ENCODE results near the gene NIN.

NIN gene

GRCh38 chr14:50759800-50760543, 71.0 kb downstream of the NIN start:
- DNase-seq (ENCODE audit: low spot score): no peak

DNA sequence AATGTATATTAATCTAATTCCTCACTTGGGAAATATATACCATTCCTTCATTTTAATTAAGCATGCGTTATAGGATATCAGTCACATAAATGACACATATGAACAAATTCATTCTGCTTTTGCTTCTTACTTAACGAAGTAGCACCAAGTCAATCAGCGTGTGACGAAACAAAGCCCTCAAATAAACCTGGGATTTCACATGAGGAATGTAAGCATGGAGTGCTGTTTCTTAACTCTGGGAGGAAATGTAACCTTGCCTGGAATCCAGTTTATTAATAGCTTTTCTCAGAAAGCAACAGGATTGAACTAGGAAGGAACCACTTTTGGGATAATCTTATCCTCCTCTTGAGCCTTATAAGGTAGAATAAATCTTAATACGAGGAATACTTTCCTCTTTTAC, 72.0 kb downstream of the NIN start:
- no peak for DNase-seq (ENCODE audit: low spot score)

DNA sequence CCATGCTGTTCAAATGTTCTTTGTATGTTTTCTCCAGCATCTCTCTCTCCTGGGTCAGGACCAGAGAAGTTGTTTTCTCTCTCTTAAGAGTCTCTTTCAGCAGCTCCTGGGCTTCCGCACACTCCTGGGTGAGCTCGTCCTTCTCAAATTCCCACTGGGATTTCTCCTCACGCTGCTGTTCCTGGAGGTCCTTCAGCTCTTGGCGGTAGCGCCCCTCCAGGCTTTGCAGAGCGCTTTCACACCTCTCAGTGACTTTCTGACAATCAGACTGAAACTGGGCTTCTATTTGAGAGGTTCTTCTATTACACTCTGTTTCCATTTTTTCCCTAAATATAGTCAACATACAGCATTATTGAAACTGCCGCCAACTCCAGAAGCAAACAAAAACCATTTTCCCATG, 72.7 kb downstream of the NIN start:
- no peak for DNase-seq (ENCODE audit: low spot score)

- DNase-seq (ENCODE audit: low spot score): no peak
Measured at GRCh38 chr14:50757702-50758101, 73.3 kb downstream of the NIN start.

DNA sequence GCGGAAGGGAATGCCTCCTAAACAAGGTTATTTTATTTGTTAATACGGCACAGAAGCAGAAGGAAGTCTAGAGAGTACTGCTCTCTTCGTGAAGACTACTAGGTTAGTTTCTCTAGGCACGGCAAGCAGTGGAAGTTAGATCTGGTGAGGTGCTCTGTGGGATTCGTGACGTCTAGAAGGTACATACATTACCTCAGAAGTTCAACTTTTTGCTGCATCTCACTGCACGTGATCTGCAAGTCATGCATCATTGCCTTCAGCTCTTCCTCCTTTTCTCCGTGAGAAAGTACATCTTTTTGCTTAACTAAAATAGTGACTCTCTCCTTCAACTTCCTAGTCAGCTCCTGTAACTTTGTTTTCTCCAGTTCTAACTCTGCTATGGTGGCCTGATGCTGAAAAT, 74.7 kb downstream of the NIN start:
- DNase-seq (ENCODE audit: low spot score): no peak

DNA sequence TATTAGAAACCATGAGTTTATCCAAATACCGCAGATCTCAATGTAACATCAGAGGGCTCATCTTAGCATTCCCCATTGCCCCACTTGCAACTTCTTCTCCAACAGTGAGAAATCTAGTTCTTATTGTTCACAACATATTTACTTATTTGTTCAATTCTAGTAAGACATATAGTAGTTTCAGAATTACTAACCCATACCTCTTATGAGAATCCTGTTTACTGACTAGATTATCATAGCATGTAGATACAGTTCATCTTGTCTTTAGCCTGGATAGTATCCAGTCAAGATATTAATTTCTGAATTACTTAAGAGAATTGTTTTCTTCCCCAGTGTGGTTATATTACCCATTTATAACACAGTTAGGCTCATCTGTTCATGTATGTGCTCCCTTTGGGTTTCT, 80.6 kb downstream of the NIN start:
- no peak for DNase-seq (ENCODE audit: low spot score)

DNA sequence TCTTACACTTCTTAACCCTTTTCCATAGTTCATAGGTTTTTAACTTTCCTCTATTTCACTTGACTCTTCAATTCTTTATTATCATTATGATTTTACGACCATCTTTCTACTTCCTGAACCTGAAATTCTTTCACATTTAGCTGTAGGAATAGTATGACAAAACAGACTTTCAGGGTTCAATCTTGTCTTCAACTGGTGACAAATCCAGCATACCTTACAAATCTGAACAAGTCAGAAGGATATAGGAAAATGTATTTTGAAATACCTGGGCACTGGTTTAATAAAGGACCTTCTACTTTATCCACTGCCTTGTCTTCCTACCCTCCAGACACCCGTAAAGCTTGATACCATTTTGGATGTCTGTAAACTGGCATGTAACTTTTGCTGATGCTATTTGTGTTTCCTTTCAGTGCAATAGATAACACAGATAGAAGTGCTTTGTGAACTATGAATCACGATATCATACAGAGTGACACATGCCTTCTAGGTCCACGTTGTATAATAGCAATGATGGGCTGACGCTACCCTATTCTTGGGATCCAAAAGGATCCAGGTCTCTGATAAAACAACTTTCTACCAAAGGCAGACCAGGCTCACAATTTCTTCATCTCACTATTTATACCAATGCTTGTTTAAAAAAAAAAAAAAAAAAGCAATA, 85.4 kb downstream of the NIN start:
- no peak for DNase-seq (ENCODE audit: low spot score)

- DNase-seq (ENCODE audit: low spot score): no peak
Measured at GRCh38 chr14:50744231-50744630, 86.7 kb downstream of the NIN start.

GRCh38 chr14:50741567-50741966, 89.4 kb downstream of the NIN start:
- DNase-seq (ENCODE audit: low spot score): peak; percentile 42

DNA sequence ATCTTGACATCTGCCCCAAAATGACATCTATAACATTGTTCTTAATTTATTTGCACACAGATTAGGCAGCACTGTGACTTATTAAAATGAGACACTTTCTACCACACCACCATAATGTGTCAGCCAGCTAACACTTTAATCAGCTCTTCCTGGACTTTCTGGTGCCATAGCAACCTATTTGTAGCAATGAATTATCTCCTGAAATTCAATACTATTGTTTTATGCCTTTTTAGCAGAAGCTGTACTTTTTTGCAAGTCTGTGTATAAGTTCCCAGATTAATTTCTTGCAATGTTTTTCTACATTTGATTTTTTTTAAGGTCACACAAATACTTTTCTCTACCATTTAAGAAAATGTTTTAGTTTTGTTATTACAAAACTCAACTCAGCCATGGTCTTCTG, 90.1 kb downstream of the NIN start:
- DNase-seq (ENCODE audit: low spot score): peak; percentile 13

DNA sequence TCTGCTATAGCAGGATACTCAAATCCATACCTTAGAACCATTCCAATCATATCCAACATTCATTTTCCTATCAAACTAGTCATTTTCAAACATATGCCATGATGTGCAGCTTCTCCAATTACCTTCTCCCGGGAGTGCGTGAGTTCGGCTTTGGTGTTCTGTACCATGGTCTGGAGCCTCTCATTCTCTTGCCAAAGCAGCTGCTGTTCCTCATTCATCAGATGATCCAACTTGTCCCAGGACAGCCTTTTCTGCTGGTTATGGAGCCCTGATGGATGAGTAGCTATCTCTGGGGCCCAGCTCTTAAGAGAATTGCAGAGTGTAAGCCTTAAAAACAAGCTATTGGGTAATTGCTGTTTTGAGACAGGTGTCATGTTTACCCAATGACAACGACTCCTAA, 91.8 kb downstream of the NIN start:
- DNase-seq (ENCODE audit: low spot score): no peak

GRCh38 chr14:50736932-50737419, 94.0 kb downstream of the NIN start:
- DNase-seq (ENCODE audit: low spot score): no peak

GRCh38 chr14:50734950-50735695, 95.8 kb downstream of the NIN start:
- DNase-seq (ENCODE audit: low spot score): no peak

DNA sequence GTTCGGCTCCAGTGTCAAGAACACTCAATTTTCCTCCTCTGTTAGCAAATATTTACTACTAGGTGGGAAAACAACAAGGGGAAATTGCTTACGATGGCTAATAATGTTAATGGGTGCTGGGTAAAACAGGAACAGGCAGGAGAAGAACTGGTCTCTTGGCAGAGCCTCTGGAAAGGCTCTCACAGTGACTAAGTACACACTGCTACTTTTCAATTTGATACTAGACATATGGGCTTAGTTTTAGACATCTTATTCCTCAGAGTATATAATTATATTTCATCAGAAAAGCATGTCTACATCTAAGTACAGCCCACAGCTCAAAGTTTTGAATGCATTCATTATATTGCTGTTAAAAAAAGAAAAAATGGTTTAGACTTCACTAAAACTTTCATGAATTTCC, 97.5 kb downstream of the NIN start:
- no peak for DNase-seq (ENCODE audit: low spot score)

- no peak for DNase-seq (ENCODE audit: low spot score)
Measured at GRCh38 chr14:50728836-50729235, 102.1 kb downstream of the NIN start.

GRCh38 chr14:50726372-50727107, 104.4 kb downstream of the NIN start:
- peak; percentile 66 for DNase-seq (ENCODE audit: low spot score)

- DNase-seq (ENCODE audit: low spot score): no peak
Measured at GRCh38 chr14:50725761-50726160, 105.2 kb downstream of the NIN start.

- no peak for DNase-seq (ENCODE audit: low spot score)
Measured at GRCh38 chr14:50719911-50720759, 110.8 kb downstream of the NIN start.

DNA sequence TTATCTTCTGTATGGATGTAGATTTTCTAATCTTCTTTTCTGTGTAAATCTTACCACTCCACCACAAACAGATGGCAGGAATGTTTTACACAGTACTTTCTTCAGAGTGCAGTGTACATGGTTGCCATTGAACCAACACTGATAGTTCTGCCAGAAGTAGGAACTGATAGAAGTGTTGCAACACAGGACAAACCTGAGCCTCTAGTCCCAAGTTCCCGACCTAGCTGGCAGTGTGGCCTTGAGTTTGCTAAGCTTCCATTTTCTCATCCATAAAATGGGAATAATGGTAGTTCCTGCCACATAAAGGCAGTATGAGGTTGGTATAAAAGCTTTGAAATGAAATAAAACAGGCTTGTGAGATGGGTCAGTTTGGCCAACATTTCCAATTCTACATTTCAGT, 112.0 kb downstream of the NIN start:
- DNase-seq (ENCODE audit: low spot score): no peak

DNA sequence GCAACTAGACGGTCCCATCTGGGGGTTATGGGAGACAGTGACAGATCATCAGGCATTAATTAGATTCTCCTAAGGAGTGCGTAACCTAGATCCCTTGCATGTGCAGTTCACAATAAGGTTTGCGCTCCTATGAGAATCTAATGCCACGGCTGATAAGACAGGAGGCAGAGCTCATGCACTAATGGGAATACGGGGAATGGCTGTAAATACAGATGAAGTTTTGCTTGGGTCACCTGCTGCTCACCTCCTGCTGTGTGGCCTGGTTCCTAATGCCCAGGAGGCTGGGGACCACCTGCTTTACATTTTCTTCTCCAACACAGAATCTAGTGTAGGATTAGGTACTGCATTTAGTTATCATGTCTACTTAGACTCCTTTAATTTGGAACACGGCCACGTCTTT, 113.2 kb downstream of the NIN start:
- DNase-seq (ENCODE audit: low spot score): no peak

DNA sequence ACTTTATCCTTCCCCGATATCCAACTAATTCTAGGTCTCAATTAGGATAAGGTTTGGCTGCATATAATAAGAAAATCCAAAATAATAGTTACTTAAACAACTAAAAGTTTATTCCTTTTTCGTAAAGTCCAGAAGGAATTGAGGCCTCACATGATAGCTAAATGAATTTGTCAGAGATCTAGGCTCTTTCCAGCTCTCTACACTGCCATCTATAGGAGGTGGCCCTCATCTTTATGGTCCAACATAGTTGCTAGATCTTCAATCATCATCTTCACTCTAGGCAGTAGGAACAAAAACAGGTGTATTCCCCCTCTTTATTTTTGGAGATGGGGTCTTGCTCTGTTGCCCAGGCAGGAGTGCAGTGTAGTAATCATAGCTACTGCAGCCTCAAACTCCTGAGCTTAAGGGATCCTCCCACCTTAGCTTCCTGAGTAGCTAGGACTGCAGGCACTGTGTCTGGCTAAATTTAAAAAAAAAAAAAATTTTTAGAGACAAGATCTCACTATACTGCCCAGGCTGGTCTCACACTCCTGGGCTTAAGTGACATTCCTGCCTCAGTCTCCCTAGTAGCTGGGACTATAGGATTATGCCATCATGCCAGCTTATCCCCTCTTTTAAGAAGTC, 116.4 kb downstream of the NIN start:
- peak; percentile 38 for DNase-seq (ENCODE audit: low spot score)

Measured in kidney capillary endothelial cell (primary cell).